HG02623 (cell line): ENCODE data around the gene ZNF48.
"Not testable (repeated sequence)": the region's sequence is repeated elsewhere in the genome, so short reads cannot be mapped to it uniquely, and the experiment has no call there.

ENCODE experiments used
- ATAC-seq: cut with Tn5 transposase; IDR thresholded peaks from one replicate; pipeline ENCODE4 v1.9.1; 2021; ENCODE audit warnings: moderate library complexity; ENCODE audit not compliant: unreplicated experiment

The ZNF48 gene

GRCh38 chr16:30377050-30377811, 18.0 kb upstream of the ZNF48 start:
- ATAC-seq: no peak

GRCh38 chr16:30377812-30378235, 17.4 kb upstream of the ZNF48 start:
- ATAC-seq: peak; percentile 33

- ATAC-seq: peak; percentile 78
These were observed 16.7 kb upstream of the ZNF48 start for GRCh38 chr16:30378236-30379157.

- ATAC-seq: no peak
These were observed 15.9 kb upstream of the ZNF48 start for GRCh38 chr16:30379158-30379783.

GRCh38 chr16:30380072-30380802, 15.0 kb upstream of the ZNF48 start:
- ATAC-seq: no peak

- ATAC-seq: no peak
These were observed 14.4 kb upstream of the ZNF48 start for GRCh38 chr16:30380803-30381208.

GRCh38 chr16:30381291-30382041, 13.8 kb upstream of the ZNF48 start:
- no peak for ATAC-seq

GRCh38 chr16:30382111-30382881, 12.9 kb upstream of the ZNF48 start, which contains the start of gene SEPTIN1:
TSS of gene SEPTIN1 (minus strand) at chr16:30382561. CDS start at chr16:30382542, 19 bp downstream.
- no peak for ATAC-seq

- no peak for ATAC-seq
These were observed 11.7 kb upstream of the ZNF48 start for GRCh38 chr16:30383521-30383920.

GRCh38 chr16:30394592-30395154, 547 bp upstream of the ZNF48 start:
- ATAC-seq: no peak

- ATAC-seq: no peak
These were observed 869 bp downstream of the ZNF48 start for GRCh38 chr16:30395992-30396585.

- not testable (repeated sequence) for ATAC-seq
These were observed 1.4 kb downstream of the ZNF48 start for GRCh38 chr16:30396627-30397026.

- no peak for ATAC-seq
These were observed 1.8 kb downstream of the ZNF48 start for GRCh38 chr16:30397056-30397455.

- ATAC-seq: no peak
These were observed 2.8 kb downstream of the ZNF48 start for GRCh38 chr16:30397776-30398660.

GRCh38 chr16:30398661-30399434, 3.6 kb downstream of the ZNF48 start:
- ATAC-seq: no peak

- no peak for ATAC-seq
These were observed 4.4 kb downstream of the ZNF48 start for GRCh38 chr16:30399435-30400186.
